ENCODE measurements around the gene RALGAPA2. TPM values are rescaled to one million over a fixed set of nuclear protein-coding genes. Genes with fewer than 3 reads are reported as not detected.

Gene RALGAPA2
- total RNA-seq, 1 donor, result 19.7 TPM

GRCh38 chr20:20729563-20729962 is 17.1 kb upstream of the RALGAPA2 start:
- DNase-seq (ENCODE audit: low read depth in 2 of 3, low spot score in 2 of 3), result no peak

DNA sequence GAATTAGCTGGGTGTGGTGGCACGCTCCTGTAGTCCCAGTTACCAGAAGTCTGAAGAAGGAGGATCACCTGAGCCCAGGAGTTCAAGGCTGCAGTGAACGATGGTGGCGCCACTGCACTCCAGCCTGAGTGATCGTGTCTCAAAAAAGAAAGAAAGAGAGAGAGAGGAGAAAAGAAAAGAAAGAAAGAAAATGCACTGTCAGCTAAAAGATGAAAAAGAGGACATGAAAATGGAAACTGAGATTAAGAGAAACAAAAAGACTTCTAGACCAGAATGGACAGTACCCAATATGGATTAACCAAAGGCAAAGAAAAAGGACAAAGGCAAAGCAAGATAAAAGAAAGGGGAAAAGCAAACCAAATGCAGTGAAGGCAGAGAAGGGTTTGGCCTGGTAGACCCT is 9.0 kb upstream of the RALGAPA2 start:
- no peak for DNase-seq (ENCODE audit: low read depth in 2 of 3, low spot score in 2 of 3)

DNA sequence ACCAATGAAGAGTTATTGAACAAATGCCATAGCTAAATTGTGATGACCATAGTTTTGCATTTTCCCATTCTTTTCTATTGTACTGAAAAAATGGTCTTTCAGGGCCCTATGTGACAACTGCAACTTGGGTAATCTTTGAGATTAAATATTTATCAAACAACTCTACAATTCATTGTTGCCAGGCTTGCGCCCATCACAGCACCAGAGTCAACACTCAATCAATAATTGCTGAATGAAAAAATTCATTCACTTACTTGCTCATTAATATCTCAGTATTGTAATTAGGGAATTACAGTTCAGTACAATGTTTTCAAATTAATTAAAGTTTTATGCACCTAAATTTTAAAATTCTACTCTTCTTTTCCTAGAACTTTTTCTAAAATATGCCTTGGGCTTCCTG is 7.7 kb upstream of the RALGAPA2 start:
- DNase-seq (ENCODE audit: low read depth in 2 of 3, low spot score in 2 of 3), result no peak

GRCh38 chr20:20719411-20719810 is 7.0 kb upstream of the RALGAPA2 start:
- no peak for DNase-seq (ENCODE audit: low read depth in 2 of 3, low spot score in 2 of 3)

- no peak for DNase-seq (ENCODE audit: low read depth in 2 of 3, low spot score in 2 of 3)
Measured at GRCh38 chr20:20713244-20713765, 861 bp upstream of the RALGAPA2 start.

DNA sequence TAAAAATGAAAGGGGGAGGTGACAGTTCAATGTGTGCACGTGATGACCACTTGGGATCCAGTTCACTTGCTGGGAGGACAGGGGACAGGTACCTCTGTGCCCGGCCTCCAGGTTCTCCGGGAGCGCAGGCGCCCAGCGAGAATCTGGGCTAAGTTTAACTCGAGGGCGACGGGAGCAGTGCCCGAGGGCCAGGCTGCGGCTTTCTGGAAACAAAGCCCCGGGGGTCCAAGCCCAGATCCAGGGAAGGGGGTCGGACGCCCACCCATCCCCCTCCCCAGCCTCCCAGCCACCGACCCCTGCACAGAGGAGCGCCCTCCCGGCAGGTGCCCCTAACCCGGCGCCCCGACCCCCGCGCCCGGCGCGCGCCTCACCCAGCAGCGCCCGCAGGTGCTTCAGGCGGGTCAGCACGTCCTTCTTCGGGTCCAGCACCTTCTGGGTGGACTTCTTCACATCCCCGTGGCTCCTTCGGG is 405 bp downstream of the RALGAPA2 start:
- peak in 1 of 3 donors; percentile 13 for DNase-seq (ENCODE audit: low read depth in 2 of 3, low spot score in 2 of 3)

GRCh38 chr20:20711413-20711812 is 1.0 kb downstream of the RALGAPA2 start:
- DNase-seq (ENCODE audit: low read depth in 2 of 3, low spot score in 2 of 3), result no peak

DNA sequence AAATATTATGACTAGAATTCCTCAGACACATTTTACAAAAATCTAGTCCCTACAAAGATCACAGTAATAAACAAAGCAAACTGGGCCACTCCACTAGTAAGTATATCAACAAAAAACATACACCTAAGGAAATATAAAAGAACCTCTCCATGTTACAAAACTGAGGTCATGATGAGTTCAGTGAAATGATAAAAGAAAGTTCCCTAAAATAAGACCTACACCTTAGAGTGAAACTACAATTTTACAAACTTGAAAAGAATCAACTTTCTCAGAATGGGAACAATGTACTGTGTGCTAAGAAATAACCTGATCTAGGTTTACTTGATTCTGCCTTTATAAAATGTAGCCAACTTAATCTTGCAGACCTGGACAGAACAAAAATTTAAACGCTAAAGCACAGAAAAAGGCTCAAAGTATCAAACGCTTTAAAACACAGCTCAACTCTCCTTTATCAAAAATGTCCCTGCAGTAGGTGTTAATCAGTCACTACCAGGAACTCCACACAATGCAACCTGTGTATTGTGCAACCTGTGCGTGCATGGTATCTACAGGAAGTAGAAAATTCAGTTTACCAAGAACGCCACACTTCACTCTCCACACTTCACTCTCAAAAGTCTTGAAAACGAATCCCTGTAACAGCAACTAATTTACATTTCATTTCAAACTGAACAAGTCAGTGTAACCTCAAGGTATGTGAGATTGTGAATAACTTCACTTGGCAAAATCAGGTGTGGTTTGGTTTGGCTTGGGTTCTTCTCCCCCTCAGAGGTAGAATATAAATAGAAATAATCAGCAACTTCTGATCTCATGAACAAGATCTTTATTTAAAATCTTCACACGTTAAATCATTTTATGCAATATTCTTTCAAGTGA is 1.8 kb downstream of the RALGAPA2 start:
- peak in 2 of 3 donors; percentile 29 to 48 for DNase-seq (ENCODE audit: low read depth in 2 of 3, low spot score in 2 of 3)

GRCh38 chr20:20709887-20710286 is 2.6 kb downstream of the RALGAPA2 start:
- DNase-seq (ENCODE audit: low read depth in 2 of 3, low spot score in 2 of 3), result no peak

DNA sequence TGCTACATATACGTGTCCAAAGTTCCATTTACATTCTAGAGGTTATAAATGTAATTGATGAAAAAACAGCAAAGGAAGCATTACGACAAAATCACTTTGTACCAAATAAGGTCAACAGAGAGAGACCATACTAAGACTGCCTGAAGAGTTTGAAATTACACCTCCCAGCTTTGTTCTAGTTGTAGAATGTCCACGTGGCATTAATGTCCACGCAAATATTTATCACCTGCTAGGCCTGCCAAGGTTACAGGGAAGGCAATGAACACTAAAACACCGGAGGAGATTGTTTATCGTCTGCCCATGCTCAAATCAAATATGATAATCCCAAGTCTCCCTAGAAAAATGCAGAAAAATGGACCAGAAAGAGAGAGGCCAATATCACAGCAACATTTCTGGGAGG is 6.2 kb downstream of the RALGAPA2 start:
- no peak for DNase-seq (ENCODE audit: low read depth in 2 of 3, low spot score in 2 of 3)

- no peak for DNase-seq (ENCODE audit: low read depth in 2 of 3, low spot score in 2 of 3)
Measured at GRCh38 chr20:20702330-20703245, 9.9 kb downstream of the RALGAPA2 start.

DNA sequence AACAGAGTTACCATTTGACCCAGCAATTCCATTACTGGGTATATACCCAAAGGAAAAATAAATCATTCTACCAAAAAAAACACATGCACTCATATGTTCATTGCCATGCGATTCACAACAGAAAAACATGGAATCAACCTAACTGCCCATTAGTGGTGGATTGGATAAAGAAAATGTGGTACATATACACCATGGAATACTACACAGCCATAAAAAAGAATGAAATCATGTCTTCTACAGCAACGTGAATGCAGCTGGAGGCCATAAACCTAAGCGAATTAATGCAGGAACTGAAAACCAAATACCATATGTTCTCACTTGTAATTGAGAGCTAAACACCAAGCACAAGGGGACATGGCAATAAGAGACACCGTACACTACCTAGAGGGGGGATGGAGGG is 12.5 kb downstream of the RALGAPA2 start:
- DNase-seq (ENCODE audit: low read depth in 2 of 3, low spot score in 2 of 3), result no peak

DNA sequence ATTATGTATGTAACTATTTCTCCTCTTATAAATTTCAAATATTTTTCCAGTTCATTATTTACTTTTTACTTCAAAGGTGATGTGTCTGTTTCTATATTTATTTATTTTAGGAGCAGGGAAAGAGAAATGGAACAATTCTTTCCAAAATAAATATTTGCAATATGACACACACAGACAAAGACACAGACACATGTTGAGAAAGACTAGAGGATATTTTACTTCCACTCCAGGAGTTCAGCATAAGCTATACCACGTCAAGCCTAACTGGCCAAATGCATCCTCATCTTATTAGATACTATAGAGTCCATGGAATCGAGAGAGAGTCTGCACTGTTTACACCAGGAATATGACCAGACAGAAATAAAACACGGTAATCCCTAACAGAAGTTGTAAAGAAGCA is 13.3 kb downstream of the RALGAPA2 start:
- no peak for DNase-seq (ENCODE audit: low read depth in 2 of 3, low spot score in 2 of 3)

- no peak for DNase-seq (ENCODE audit: low read depth in 2 of 3, low spot score in 2 of 3)
Measured at GRCh38 chr20:20697325-20697845, 15.1 kb downstream of the RALGAPA2 start.

DNA sequence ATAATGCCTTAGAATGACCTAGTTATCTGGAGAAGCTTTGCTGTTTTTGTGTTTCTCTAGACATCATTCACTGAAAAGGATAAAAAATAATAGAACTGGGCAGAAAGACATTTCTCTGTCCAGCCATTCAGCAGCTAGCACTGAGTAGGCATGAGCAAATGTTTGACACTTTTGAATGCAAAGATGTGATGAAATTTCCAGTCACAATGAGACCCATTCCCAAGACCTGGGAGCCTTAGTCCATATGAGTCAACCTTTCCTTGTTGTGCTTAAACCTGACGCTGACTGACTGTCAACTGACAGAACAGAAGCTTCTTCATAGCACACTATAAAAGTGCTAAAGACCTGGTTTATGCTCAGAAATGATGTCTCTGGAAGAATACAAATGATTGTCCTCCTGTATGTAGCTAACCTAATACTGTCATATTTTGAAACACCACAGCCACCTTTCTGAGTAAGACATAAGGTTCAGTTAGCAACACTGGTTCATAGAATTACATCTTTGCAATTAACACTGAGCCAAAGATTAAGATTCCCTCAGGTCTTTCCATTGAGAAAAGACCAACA is 17.1 kb downstream of the RALGAPA2 start:
- no peak for DNase-seq (ENCODE audit: low read depth in 2 of 3, low spot score in 2 of 3)

GRCh38 chr20:20694591-20694990 is 17.9 kb downstream of the RALGAPA2 start:
- no peak for DNase-seq (ENCODE audit: low read depth in 2 of 3, low spot score in 2 of 3)

DNA sequence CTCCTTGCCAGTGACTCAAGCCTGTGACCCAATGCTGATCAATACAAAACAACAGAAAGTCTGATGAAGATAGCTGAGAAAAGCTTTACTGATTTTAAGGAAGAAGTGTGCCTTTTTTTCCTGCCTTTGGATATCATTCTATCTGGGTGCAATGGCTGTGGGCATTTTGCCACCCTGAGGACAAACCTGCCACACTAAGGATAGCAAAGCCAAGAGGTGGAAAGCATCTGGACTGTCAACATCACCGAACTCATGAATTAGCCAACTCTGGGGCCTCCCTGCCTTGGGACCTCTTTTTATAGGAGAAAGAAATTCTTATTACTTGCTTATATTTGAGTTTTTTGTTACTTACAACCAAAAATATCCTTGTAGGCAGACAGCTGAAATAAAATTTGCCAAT is 19.9 kb downstream of the RALGAPA2 start:
- no peak for DNase-seq (ENCODE audit: low read depth in 2 of 3, low spot score in 2 of 3)

GRCh38 chr20:20691477-20692235 is 20.8 kb downstream of the RALGAPA2 start:
- no peak for DNase-seq (ENCODE audit: low read depth in 2 of 3, low spot score in 2 of 3)

- peak in 1 of 3 donors; percentile 45 for DNase-seq (ENCODE audit: low read depth in 2 of 3, low spot score in 2 of 3)
Measured at GRCh38 chr20:20690676-20691476, 21.6 kb downstream of the RALGAPA2 start.

Measured in hematopoietic multipotent progenitor cell (in vitro differentiated cells).